RWPE1 (cell line): ENCODE results near the gene R3HDM4.
"Not testable (repeated sequence)": the region's sequence is repeated elsewhere in the genome, so short reads cannot be mapped to it uniquely, and the experiment has no call there.

ENCODE experiments used
- CTCF ChIA-PET: fragments of 350-600 bp; sonication (Branson Sonifier 250); formaldehyde crosslinking; extraction: SDS; loops from one replicate; lab custom pipeline; 2021; lab: Yijun Ruan, JAX
- POLR2A ChIA-PET: fragments of 400-600 bp; formaldehyde crosslinking; extraction: SDS; loops from one replicate; lab custom pipeline; 2020; ENCODE audit warnings: antibody characterized with exemption; ENCODE audit not compliant: low non-redundant PET; lab: Yijun Ruan, JAX
- DNase-seq: peaks from one replicate; pipeline ENCODE4 v3.0.0; 2012; ENCODE audit warnings: low spot score
- H3K27ac ChIP-seq: fragments of 450-650 bp; 2 replicates; pipeline ENCODE4 v1.5.1; 2017
- CTCF ChIP-seq: fragments of 450-650 bp; conservative IDR thresholded peaks from 2 replicates; pipeline ENCODE4 v1.5.1; 2017; ENCODE audit warnings: low read depth, mild to moderate bottlenecking

Gene R3HDM4

GRCh38 chr19:883661-884211 lies 29.3 kb downstream of the R3HDM4 start:
- TF ChIP-seq CTCF: no peak
- ChIA-PET POLR2A (no interaction called here), CTCF (interaction anchor here (0.5 to 1.3 kb wide), 7 partner anchors 19 to 474 kb away, joined by 3 to 7 read pairs (median 4); no protein-coding TSS in a partner anchor)
- DNase-seq: peak; percentile 84
- H3K27ac ChIP-seq: peak overlapping the region; percentile 4; the same call in 1 of the 2 replicates

- ChIA-PET POLR2A (no interaction called here), CTCF (interaction anchor here (0.5 to 1.3 kb wide), 10 partner anchors 8 to 473 kb away, joined by 3 to 7 read pairs (median 4); no protein-coding TSS in a partner anchor)
- no peak for TF ChIP-seq CTCF
- H3K27ac ChIP-seq: peak overlapping the region; percentile 13; the same call in 1 of the 2 replicates
- no peak for DNase-seq
These were observed 30.0 kb downstream of the R3HDM4 start for GRCh38 chr19:882871-883497.

GRCh38 chr19:881385-882071 lies 31.5 kb downstream of the R3HDM4 start:
- CTCF ChIA-PET: no interaction called here
- no peak for TF ChIP-seq CTCF
- no peak for DNase-seq
- peak overlapping the region; percentile 13; the same call in 1 of the 2 replicates for H3K27ac ChIP-seq
- POLR2A ChIA-PET: no interaction called here

GRCh38 chr19:879711-880438 lies 33.1 kb downstream of the R3HDM4 start:
- ChIA-PET POLR2A (interaction anchor here (0.5 to 0.6 kb wide), 2 partner anchors 11 to 17 kb away, joined by 4 read pairs; no protein-coding TSS in a partner anchor), CTCF (interaction anchor here (0.6 kb wide), 2 partner anchors 42 to 730 kb away, joined by 4 read pairs; no protein-coding TSS in a partner anchor)
- 0 out of 2 replicates have a peak overlapping the region, but pooled peaks have one; percentile 13 for H3K27ac ChIP-seq
- no peak for DNase-seq
- no peak for TF ChIP-seq CTCF

GRCh38 chr19:878751-879561 lies 34.1 kb downstream of the R3HDM4 start:
- CTCF ChIA-PET: interaction anchor here (0.6 kb wide), 2 partner anchors 41 to 731 kb away, joined by 4 read pairs; no protein-coding TSS in a partner anchor
- not testable (repeated sequence) for DNase-seq, H3K27ac ChIP-seq
- POLR2A ChIA-PET: interaction anchor here (0.6 kb wide), 2 partner anchors 12 to 31 kb away, joined by 4 to 5 read pairs; no protein-coding TSS in a partner anchor

GRCh38 chr19:877992-878660 lies 34.9 kb downstream of the R3HDM4 start:
- DNase-seq, POLR2A ChIA-PET, H3K27ac ChIP-seq, CTCF ChIA-PET: not testable (repeated sequence)
